Osteoblast (primary cell): Measurements from ENCODE around the gene RBM20. TPM values are rescaled to one million over a fixed set of nuclear protein-coding genes. Genes with fewer than 3 reads are reported as not detected.

Experiments
- DNase-seq: peaks from one replicate; pipeline ENCODE4 v3.0.0; 2011; ENCODE audit warnings: low spot score, mixed read lengths; ENCODE audit not compliant: insufficient read length; ENCODE audit errors: missing footprints
- H2AFZ ChIP-seq: 2 replicates; pipeline ENCODE4 v1.6.0; 2011; ENCODE audit warnings: mild to moderate bottlenecking, low read length
- H3K27ac ChIP-seq: 2 replicates; pipeline ENCODE4 v1.5.1; 2011; ENCODE audit warnings: mild to moderate bottlenecking, low read depth, low read length, moderate library complexity
- H3K27me3 ChIP-seq: 2 replicates; pipeline ENCODE4 v1.6.0; 2012; ENCODE audit warnings: mild to moderate bottlenecking, control low read depth, inconsistent platforms, low read length, moderate library complexity; ENCODE audit not compliant: insufficient read depth
- H3K36me3 ChIP-seq: 2 replicates; pipeline ENCODE4 v1.5.1; 2011; ENCODE audit warnings: mild to moderate bottlenecking, low read length, control low read depth, moderate library complexity; ENCODE audit not compliant: insufficient read depth
- H3K4me1 ChIP-seq: 2 replicates; pipeline ENCODE4 v1.5.1; 2011; ENCODE audit warnings: mild to moderate bottlenecking, low read length, control low read depth, moderate library complexity; ENCODE audit not compliant: insufficient read depth
- H3K4me2 ChIP-seq: 2 replicates; pipeline ENCODE4 v1.6.0; 2011; ENCODE audit warnings: mild to moderate bottlenecking, low read length; ENCODE audit not compliant: insufficient read depth
- H3K4me3 ChIP-seq: fragments of 200-600 bp; sonication (generic); 3 replicates; pipeline ENCODE4 v1.5.1; 2012; ENCODE audit warnings: mild to moderate bottlenecking, low read length, inconsistent platforms; ENCODE audit not compliant: insufficient read depth
- H3K79me2 ChIP-seq: 2 replicates; pipeline ENCODE4 v1.6.0; 2012; ENCODE audit warnings: mild to moderate bottlenecking, low read length, control low read depth, inconsistent platforms; ENCODE audit not compliant: insufficient read depth
- H3K9me3 ChIP-seq: 2 replicates; pipeline ENCODE4 v1.5.1; 2011; ENCODE audit warnings: low read depth, low read length, control low read depth
- H4K20me1 ChIP-seq: 2 replicates; pipeline ENCODE4 v1.6.0; 2012; ENCODE audit warnings: mild to moderate bottlenecking, low read length, control low read depth; ENCODE audit not compliant: insufficient read depth
- total RNA-seq: library from RNA; depleted of rRNA; stranded (reverse); fragments of >200 nt; gene quantifications from 2 replicates; pipeline ENCODE4 v1.2.3, GENCODE V29; 2012
- TF ChIP-seq, protein P1 (sequence below): IDR thresholded peaks from 2 replicates; pipeline ENCODE4 v1.5.1; 2011; ENCODE audit warnings: mild to moderate bottlenecking, low read depth, low read length, moderate library complexity; ENCODE audit errors: extremely low read depth

The RBM20 gene
- total RNA-seq, 1 donor = not detected

DNA sequence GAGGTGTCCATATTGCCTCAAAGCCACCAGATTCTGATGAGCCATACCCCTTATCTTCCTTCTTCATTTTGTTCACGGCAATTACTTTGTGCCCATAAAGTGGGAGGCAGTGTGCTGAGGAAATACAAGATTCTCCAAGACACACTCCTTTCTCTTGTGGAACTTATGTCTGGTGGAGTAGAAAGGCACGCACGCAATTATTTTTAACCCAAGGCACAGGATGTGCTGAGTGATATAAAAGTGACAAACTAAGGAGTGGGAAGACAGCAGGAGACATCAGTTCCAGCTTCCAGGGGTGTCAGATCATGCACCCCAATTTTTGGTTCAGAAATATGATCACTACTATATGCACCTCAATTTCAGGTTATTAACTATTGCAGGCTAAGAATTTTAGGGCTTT is 132.9 kb downstream of the RBM20 start:
- H4K20me1 ChIP-seq = no peaks in the 10 kb centered on the region
- peaks cover 26% of the 10 kb centered on the region for H3K27me3 ChIP-seq
- no peak overlapping the region for H2AFZ ChIP-seq
- no peak for DNase-seq
- TF ChIP-seq, protein P1, sequence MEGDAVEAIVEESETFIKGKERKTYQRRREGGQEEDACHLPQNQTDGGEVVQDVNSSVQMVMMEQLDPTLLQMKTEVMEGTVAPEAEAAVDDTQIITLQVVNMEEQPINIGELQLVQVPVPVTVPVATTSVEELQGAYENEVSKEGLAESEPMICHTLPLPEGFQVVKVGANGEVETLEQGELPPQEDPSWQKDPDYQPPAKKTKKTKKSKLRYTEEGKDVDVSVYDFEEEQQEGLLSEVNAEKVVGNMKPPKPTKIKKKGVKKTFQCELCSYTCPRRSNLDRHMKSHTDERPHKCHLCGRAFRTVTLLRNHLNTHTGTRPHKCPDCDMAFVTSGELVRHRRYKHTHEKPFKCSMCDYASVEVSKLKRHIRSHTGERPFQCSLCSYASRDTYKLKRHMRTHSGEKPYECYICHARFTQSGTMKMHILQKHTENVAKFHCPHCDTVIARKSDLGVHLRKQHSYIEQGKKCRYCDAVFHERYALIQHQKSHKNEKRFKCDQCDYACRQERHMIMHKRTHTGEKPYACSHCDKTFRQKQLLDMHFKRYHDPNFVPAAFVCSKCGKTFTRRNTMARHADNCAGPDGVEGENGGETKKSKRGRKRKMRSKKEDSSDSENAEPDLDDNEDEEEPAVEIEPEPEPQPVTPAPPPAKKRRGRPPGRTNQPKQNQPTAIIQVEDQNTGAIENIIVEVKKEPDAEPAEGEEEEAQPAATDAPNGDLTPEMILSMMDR = no peak
- no peak overlapping the region for H3K4me3 ChIP-seq
- H3K4me1 ChIP-seq = peaks cover 10% of the 10 kb centered on the region
- H3K27ac ChIP-seq = no peak overlapping the region
- H3K9me3 ChIP-seq = no peaks in the 10 kb centered on the region
- H3K36me3 ChIP-seq = no peaks in the 10 kb centered on the region
- no peaks in the 10 kb centered on the region for H3K79me2 ChIP-seq
- no peak overlapping the region for H3K4me2 ChIP-seq

DNA sequence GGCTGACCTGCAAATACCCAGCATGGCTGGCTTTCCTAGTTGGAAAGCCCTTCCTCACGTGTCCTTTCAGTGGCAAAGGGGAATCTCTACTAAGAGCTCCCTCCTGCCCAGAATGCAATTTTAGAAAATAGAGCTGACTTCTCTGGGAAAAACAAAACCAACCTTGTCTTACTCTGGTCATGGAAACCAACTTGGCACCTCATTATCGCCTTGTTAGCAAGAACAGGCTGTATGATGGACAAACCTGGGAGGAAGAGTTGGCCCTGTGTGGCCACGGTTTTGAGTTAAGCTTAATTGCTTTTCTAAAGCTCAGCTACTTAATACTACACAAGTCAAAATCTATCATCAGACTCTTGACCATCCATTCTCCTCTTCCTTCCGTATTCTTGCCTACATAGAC is 133.5 kb downstream of the RBM20 start:
- TF ChIP-seq, protein P1 = no peak
- H3K79me2 ChIP-seq = no peaks in the 10 kb centered on the region
- H4K20me1 ChIP-seq = no peaks in the 10 kb centered on the region
- no peak overlapping the region for H3K4me2 ChIP-seq
- DNase-seq = no peak
- H3K4me1 ChIP-seq = peaks cover 10% of the 10 kb centered on the region
- no peaks in the 10 kb centered on the region for H3K9me3 ChIP-seq
- no peak overlapping the region for H3K4me3 ChIP-seq
- H3K27me3 ChIP-seq = peaks cover 26% of the 10 kb centered on the region
- H3K36me3 ChIP-seq = no peaks in the 10 kb centered on the region
- H3K27ac ChIP-seq = no peak overlapping the region
- no peak overlapping the region for H2AFZ ChIP-seq

DNA sequence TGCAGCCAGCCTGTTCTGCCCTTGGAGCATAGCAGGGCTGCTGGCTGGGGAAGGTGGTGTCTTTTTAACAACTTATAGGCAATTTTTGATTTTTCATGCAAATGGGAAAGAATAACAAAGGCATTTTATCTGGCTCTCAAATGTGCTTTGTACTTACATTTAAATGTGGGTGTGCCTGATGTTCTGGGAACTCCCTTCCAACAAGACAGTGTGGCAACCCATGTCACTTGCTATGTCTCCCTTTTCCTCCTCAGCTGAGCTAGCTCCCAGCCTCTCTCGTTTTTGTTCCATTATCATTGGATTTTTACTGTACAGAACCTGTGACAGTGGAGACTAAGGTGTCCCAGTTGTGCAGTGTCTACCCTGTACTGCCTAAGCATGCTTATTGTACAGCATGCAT is 134.1 kb downstream of the RBM20 start:
- TF ChIP-seq, protein P1 = no peak
- Histone ChIP-seq H3K36me3 (no peaks in the 10 kb centered on the region), H3K4me2 (no peak overlapping the region), H4K20me1 (no peaks in the 10 kb centered on the region), H3K79me2 (no peaks in the 10 kb centered on the region), H3K27me3 (peaks cover 26% of the 10 kb centered on the region), H3K4me1 (peaks cover 10% of the 10 kb centered on the region), H2AFZ (no peak overlapping the region), H3K27ac (no peak overlapping the region), H3K4me3 (no peak overlapping the region), H3K9me3 (no peaks in the 10 kb centered on the region)
- DNase-seq = no peak

DNA sequence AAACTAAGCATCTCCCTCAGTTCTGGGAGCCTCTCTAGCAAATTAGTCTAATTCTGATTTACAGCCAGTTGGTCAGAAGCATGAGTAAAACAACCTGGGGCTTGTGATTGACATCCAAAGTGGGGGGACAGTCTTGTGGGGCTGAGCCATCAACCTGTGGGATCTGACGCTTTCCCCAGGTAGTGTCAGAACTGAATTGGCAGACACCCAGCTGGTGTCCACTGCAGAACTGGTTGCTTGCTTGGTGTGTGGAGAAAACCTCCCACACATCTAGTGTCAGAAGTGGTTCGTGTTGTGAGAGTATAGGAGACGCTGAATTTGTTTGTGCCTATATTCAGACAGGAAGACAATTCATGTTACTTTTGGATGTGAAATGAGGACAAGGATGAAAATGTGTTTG is 135.4 kb downstream of the RBM20 start:
- no peak for DNase-seq
- H3K27ac ChIP-seq = no peak overlapping the region
- no peaks in the 10 kb centered on the region for H3K79me2 ChIP-seq
- H3K4me1 ChIP-seq = peaks cover 4% of the 10 kb centered on the region
- TF ChIP-seq, protein P1 = no peak
- peaks cover 26% of the 10 kb centered on the region for H3K27me3 ChIP-seq
- no peak overlapping the region for H2AFZ ChIP-seq
- no peaks in the 10 kb centered on the region for H3K9me3 ChIP-seq
- no peaks in the 10 kb centered on the region for H4K20me1 ChIP-seq
- H3K4me2 ChIP-seq = no peak overlapping the region
- no peaks in the 10 kb centered on the region for H3K36me3 ChIP-seq
- no peak overlapping the region for H3K4me3 ChIP-seq
